Measurements from ENCODE around the gene CDH3.

CDH3 gene

DNA sequence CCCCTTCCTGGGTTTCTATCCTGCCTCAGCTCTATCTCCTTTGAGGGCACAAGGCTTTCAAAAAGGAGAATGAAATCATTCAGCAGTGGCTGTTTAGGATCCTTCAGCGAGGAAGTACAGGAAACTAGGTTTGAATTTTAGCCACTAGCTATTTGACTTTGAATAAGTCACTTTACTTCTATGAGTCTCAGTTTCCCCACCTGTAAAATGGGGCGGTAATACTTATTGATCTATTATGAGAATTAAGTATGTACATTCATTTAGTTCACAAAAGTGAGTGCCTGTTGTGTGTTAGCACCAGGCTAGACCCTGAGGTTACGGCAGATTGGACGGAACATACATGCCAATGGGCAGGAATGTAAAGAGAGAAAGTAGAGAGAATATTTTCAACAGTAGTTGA lies 98.6 kb downstream of the CDH3 start:
- Histone ChIP-seq H3K27ac (ENCODE audit: low read depth, low read length) (no peak overlapping the region), H3K27me3 (ENCODE audit: control insufficient read depth, low read length) (no peaks in the 10 kb centered on the region)

DNA sequence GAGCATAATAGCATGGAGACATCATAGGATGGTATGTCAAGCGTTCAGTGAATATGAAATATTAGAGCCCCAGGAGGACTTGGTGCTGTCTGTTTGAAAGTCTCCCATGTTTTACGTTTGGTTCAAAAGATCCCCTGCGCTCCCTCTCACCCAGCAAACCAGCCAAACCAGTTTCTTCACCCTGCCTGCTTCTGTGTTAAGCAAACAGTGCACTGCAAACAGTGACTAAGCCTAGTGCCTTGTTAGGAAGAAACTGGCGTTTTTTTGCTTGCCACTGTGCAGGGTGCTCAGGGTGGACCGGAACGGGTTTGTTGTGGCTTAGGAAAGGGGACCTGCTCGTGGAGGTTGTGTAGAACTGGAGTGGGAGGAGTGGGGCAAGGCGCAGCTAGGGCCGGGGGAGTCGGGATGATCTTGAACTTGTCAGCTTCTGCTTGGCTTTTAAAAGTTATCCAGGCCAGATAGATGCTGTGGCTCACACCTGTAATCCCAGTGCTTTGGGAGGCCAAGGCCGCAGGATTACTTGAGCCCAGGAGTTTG lies 99.7 kb downstream of the CDH3 start:
- Histone ChIP-seq H3K27ac (ENCODE audit: low read depth, low read length) (no peak overlapping the region), H3K4me2 (ENCODE audit: low read length) (no peak overlapping the region), H3F3A (ENCODE audit: control insufficient read depth, insufficient read depth) (no peaks in the 10 kb centered on the region), H3K36me3 (ENCODE audit: control insufficient read depth, low read length) (no peaks in the 10 kb centered on the region), H3K79me2 (ENCODE audit: control insufficient read depth, low read length) (no peaks in the 10 kb centered on the region), H3K9me2 (replicated peaks; ENCODE audit: control insufficient read depth, low read length) (no peaks in the 10 kb centered on the region), H3K9me3 (ENCODE audit: control insufficient read depth, insufficient read depth, low read length) (no peaks in the 10 kb centered on the region), H4K20me1 (ENCODE audit: control insufficient read depth, insufficient read depth, low read depth, low read length) (no peaks in the 10 kb centered on the region), H3K4me1 (ENCODE audit: control insufficient read depth, low read length) (peaks cover 6% of the 10 kb centered on the region), H3K27me3 (ENCODE audit: control insufficient read depth, low read length) (no peaks in the 10 kb centered on the region), H3K4me3 (ENCODE audit: low read length) (no peak overlapping the region)
- TF ChIP-seq EZH2phosphoT487 (IDR thresholded peaks at IDR 0.05; ENCODE audit: borderline replicate concordance, low read length), result no peak
- TF ChIP-seq, protein P1, sequence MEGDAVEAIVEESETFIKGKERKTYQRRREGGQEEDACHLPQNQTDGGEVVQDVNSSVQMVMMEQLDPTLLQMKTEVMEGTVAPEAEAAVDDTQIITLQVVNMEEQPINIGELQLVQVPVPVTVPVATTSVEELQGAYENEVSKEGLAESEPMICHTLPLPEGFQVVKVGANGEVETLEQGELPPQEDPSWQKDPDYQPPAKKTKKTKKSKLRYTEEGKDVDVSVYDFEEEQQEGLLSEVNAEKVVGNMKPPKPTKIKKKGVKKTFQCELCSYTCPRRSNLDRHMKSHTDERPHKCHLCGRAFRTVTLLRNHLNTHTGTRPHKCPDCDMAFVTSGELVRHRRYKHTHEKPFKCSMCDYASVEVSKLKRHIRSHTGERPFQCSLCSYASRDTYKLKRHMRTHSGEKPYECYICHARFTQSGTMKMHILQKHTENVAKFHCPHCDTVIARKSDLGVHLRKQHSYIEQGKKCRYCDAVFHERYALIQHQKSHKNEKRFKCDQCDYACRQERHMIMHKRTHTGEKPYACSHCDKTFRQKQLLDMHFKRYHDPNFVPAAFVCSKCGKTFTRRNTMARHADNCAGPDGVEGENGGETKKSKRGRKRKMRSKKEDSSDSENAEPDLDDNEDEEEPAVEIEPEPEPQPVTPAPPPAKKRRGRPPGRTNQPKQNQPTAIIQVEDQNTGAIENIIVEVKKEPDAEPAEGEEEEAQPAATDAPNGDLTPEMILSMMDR (IDR thresholded peaks at IDR 0.05; ENCODE audit: low read depth, low read length, poor library complexity, severe bottlenecking), result no peak

More for the DNA sequence above, 98.6 kb downstream of the CDH3 start:
- no peaks in the 10 kb centered on the region for H3K79me2 ChIP-seq (ENCODE audit: control insufficient read depth, low read length)
- H3K4me2 ChIP-seq (ENCODE audit: low read length), result no peak overlapping the region
- H3K9me3 ChIP-seq (ENCODE audit: control insufficient read depth, insufficient read depth, low read length), result no peaks in the 10 kb centered on the region
- TF ChIP-seq, protein P1 (IDR thresholded peaks at IDR 0.05; ENCODE audit: low read depth, low read length, poor library complexity, severe bottlenecking), result no peak
- no peak for TF ChIP-seq EZH2phosphoT487 (IDR thresholded peaks at IDR 0.05; ENCODE audit: borderline replicate concordance, low read length)
- peaks cover 6% of the 10 kb centered on the region for H3K4me1 ChIP-seq (ENCODE audit: control insufficient read depth, low read length)
- H4K20me1 ChIP-seq (ENCODE audit: control insufficient read depth, insufficient read depth, low read depth, low read length), result no peaks in the 10 kb centered on the region
- H3K4me3 ChIP-seq (ENCODE audit: low read length), result no peak overlapping the region
- no peaks in the 10 kb centered on the region for H3K9me2 ChIP-seq (replicated peaks; ENCODE audit: control insufficient read depth, low read length)
- no peaks in the 10 kb centered on the region for H3F3A ChIP-seq (ENCODE audit: control insufficient read depth, insufficient read depth)
- no peaks in the 10 kb centered on the region for H3K36me3 ChIP-seq (ENCODE audit: control insufficient read depth, low read length)

DNA sequence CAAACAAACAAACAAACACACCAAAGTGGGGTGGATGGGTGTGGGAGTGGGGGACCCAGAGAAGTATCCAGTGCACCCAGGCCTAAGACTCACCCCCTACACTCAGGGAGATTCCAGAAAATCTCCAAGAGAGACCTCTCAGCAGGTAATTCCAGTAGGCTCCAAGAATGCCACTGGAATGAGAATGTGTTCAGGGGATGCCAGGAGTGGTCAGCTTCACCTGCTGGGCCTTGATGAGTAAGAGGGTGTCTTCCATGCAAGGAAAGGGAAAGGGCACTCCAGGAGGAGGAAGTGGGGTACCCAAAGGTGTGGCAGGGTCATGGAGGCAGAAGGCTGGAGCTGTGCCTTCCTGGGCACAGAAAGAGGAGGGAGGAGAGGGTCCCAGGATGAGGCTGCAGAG lies 101.8 kb downstream of the CDH3 start:
- Histone ChIP-seq H3K27ac (ENCODE audit: low read depth, low read length) (no peak overlapping the region), H3K36me3 (ENCODE audit: control insufficient read depth, low read length) (no peaks in the 10 kb centered on the region), H3F3A (ENCODE audit: control insufficient read depth, insufficient read depth) (no peaks in the 10 kb centered on the region), H3K4me2 (ENCODE audit: low read length) (no peak overlapping the region), H4K20me1 (ENCODE audit: control insufficient read depth, insufficient read depth, low read depth, low read length) (no peaks in the 10 kb centered on the region), H3K9me2 (replicated peaks; ENCODE audit: control insufficient read depth, low read length) (no peaks in the 10 kb centered on the region), H3K4me1 (ENCODE audit: control insufficient read depth, low read length) (no peaks in the 10 kb centered on the region), H3K4me3 (ENCODE audit: low read length) (no peak overlapping the region), H3K9me3 (ENCODE audit: control insufficient read depth, insufficient read depth, low read length) (no peaks in the 10 kb centered on the region), H3K27me3 (ENCODE audit: control insufficient read depth, low read length) (no peaks in the 10 kb centered on the region), H3K79me2 (ENCODE audit: control insufficient read depth, low read length) (no peaks in the 10 kb centered on the region)
- TF ChIP-seq, protein P1 (IDR thresholded peaks at IDR 0.05; ENCODE audit: low read depth, low read length, poor library complexity, severe bottlenecking), result no peak
- no peak for TF ChIP-seq EZH2phosphoT487 (IDR thresholded peaks at IDR 0.05; ENCODE audit: borderline replicate concordance, low read length)

All from DOHH2 (cell line).